Suprapubic skin (tissue), 4 donors: ENCODE data around the gene HELZ. TPM values are rescaled to one million over a fixed set of nuclear protein-coding genes. Genes with fewer than 3 reads are reported as not detected.
"Not testable (repeated sequence)": the region's sequence is repeated elsewhere in the genome, so short reads cannot be mapped to it uniquely, and the experiment has no call there.

ENCODE experiments used
- DNase-seq, 2 donors: peaks; one replicate each; pipeline ENCODE4 v3.0.0-alpha.2; 2019; ENCODE audit warnings: low spot score in 2 of 2
- H3K27ac ChIP-seq: fragments of 200-600 bp; sonication (generic); one replicate; pipeline ENCODE4 v1.5.1; 2019
- H3K27me3 ChIP-seq: fragments of 200-600 bp; sonication (generic); one replicate; pipeline ENCODE4 v1.5.1; 2019
- H3K36me3 ChIP-seq: fragments of 200-600 bp; sonication (generic); one replicate; pipeline ENCODE4 v1.5.1; 2019
- H3K4me1 ChIP-seq: fragments of 200-600 bp; sonication (generic); one replicate; pipeline ENCODE4 v1.5.1; 2019
- H3K4me3 ChIP-seq: fragments of 200-600 bp; sonication (generic); one replicate; pipeline ENCODE4 v1.5.1; 2019; ENCODE audit warnings: mild to moderate bottlenecking
- H3K9me3 ChIP-seq: fragments of 200-600 bp; sonication (generic); one replicate; pipeline ENCODE4 v1.5.1; 2019
- EP300 ChIP-seq: sonication (generic); formaldehyde crosslinking; IDR thresholded peaks from one replicate; pipeline ENCODE4 v1.6.1; 2017; ENCODE audit warnings: antibody characterized with exemption
- POLR2A ChIP-seq, 2 donors: fragments of 450-650 bp; IDR thresholded peaks; one replicate each; pipeline ENCODE4 v1.6.1; 2017; ENCODE audit warnings: antibody characterized with exemption in 2 of 2, mild to moderate bottlenecking in 2 of 2, moderate library complexity in 2 of 2
- POLR2AphosphoS5 ChIP-seq, 3 donors: sonication (generic); formaldehyde crosslinking; IDR thresholded peaks; one replicate each; pipeline ENCODE4 v1.6.1; 2017; ENCODE audit warnings: antibody characterized with exemption in 3 of 3
- WGBS: methylation state at CpG from one replicate; pipeline ENCODE4 v1.1.5; 2018; 5-methylcytosine and 5-hydroxymethylcytosine counted together
- total RNA-seq, 4 donors: library from RNA; depleted of rRNA; stranded (reverse); fragments of >200 nt; gene quantifications; one replicate each; pipeline ENCODE4 v1.1.0, GENCODE V29; 2016
- TF ChIP-seq, protein P1 (sequence below), 2 donors: fragments of 200-600 bp in 1 of 2; fragments of 450-650 bp in 1 of 2; sonication (generic) in 1 of 2; IDR thresholded peaks; one replicate each; pipeline ENCODE4 v1.5.1; 2016 to 2019; ENCODE audit warnings: antibody characterized with exemption in 2 of 2, mild to moderate bottlenecking in 1 of 2, moderate library complexity in 1 of 2

The HELZ gene
- total RNA-seq, 4 donors from 2014 or later = 30.9 to 88.5 (median 36.7) TPM

GRCh38 chr17:67044016-67044772, 200.8 kb downstream of the HELZ start, which contains the start of gene CACNG1:
TSS of gene CACNG1 (plus strand) at chr17:67044554. CDS start at chr17:67044661, 107 bp downstream.
- H3K9me3 ChIP-seq = peaks cover 7% of the 10 kb centered on the region
- H3K36me3 ChIP-seq = no peaks in the 10 kb centered on the region
- no peaks in the 10 kb centered on the region for H3K4me1 ChIP-seq
- no peak within 1 kb of the TSS for H3K4me3 ChIP-seq
- DNase-seq = no peak
- WGBS = 84% methylated on average over 10 of the region's 32 CpGs
- TF ChIP-seq POLR2AphosphoS5 (IDR thresholded peaks at IDR 0.05) (no peak), EP300 (no peak), POLR2A (IDR thresholded peaks at IDR 0.05) (no peak)
- TF ChIP-seq, protein P1, sequence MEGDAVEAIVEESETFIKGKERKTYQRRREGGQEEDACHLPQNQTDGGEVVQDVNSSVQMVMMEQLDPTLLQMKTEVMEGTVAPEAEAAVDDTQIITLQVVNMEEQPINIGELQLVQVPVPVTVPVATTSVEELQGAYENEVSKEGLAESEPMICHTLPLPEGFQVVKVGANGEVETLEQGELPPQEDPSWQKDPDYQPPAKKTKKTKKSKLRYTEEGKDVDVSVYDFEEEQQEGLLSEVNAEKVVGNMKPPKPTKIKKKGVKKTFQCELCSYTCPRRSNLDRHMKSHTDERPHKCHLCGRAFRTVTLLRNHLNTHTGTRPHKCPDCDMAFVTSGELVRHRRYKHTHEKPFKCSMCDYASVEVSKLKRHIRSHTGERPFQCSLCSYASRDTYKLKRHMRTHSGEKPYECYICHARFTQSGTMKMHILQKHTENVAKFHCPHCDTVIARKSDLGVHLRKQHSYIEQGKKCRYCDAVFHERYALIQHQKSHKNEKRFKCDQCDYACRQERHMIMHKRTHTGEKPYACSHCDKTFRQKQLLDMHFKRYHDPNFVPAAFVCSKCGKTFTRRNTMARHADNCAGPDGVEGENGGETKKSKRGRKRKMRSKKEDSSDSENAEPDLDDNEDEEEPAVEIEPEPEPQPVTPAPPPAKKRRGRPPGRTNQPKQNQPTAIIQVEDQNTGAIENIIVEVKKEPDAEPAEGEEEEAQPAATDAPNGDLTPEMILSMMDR (IDR thresholded peaks at IDR 0.05) = no peak
- peaks cover 5% of the 10 kb centered on the region for H3K27me3 ChIP-seq
- no peak within 1 kb of the TSS for H3K27ac ChIP-seq

DNA sequence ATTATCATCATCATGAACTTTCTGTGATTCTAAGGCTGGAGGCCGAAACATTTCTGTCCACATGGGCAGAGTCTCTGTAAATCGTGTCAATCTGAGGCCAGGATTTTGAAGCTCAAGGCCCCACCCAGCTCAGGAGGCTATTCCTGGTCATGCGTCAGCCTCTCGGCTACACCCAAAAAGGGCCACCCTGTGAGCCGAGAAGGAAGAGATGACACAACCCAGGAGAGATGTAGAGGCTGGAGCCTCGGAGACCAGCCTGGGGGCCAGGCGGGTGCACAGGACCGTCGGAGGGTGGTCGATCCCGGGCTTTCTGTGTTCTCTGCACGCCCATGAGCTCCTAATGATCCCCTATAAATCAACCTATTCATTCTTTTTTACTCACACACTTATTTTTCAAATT, 201.7 kb downstream of the HELZ start:
- no peak for DNase-seq
- 69% methylated on average over 10 of the region's 12 CpGs for WGBS
- H3K36me3 ChIP-seq = no peaks in the 10 kb centered on the region
- H3K9me3 ChIP-seq = no peaks in the 10 kb centered on the region
- H3K4me3 ChIP-seq = no peak overlapping the region
- H3K27me3 ChIP-seq = peaks cover 5% of the 10 kb centered on the region
- no peaks in the 10 kb centered on the region for H3K4me1 ChIP-seq
- TF ChIP-seq POLR2AphosphoS5 (IDR thresholded peaks at IDR 0.05) (no peak), POLR2A (IDR thresholded peaks at IDR 0.05) (no peak), EP300 (no peak)
- TF ChIP-seq, protein P1 (IDR thresholded peaks at IDR 0.05) = no peak
- H3K27ac ChIP-seq = no peak overlapping the region

GRCh38 chr17:67041941-67042899, 202.8 kb downstream of the HELZ start:
- Histone ChIP-seq H3K27me3 (peaks cover 5% of the 10 kb centered on the region), H3K4me1 (no peaks in the 10 kb centered on the region), H3K27ac (no peak overlapping the region), H3K36me3 (no peaks in the 10 kb centered on the region), H3K4me3 (no peak overlapping the region), H3K9me3 (no peaks in the 10 kb centered on the region)
- TF ChIP-seq POLR2A (IDR thresholded peaks at IDR 0.05) (no peak), POLR2AphosphoS5 (IDR thresholded peaks at IDR 0.05) (no peak), EP300 (no peak)
- TF ChIP-seq, protein P1 (IDR thresholded peaks at IDR 0.05) = no peak
- 53% methylated on average over 9 of the region's 11 CpGs for WGBS
- DNase-seq = no peak

- Histone ChIP-seq H3K4me1 (no peaks in the 10 kb centered on the region), H3K27ac (no peak overlapping the region), H3K9me3 (no peaks in the 10 kb centered on the region), H3K27me3 (peaks cover 5% of the 10 kb centered on the region), H3K36me3 (no peaks in the 10 kb centered on the region), H3K4me3 (no peak overlapping the region)
- WGBS = 93% methylated on average over 4 of the region's 7 CpGs
- DNase-seq = no peak
- TF ChIP-seq EP300 (no peak), POLR2A (IDR thresholded peaks at IDR 0.05) (no peak), POLR2AphosphoS5 (IDR thresholded peaks at IDR 0.05) (no peak)
- TF ChIP-seq, protein P1 (IDR thresholded peaks at IDR 0.05) = no peak
These were observed 203.5 kb downstream of the HELZ start for GRCh38 chr17:67041531-67041930.

GRCh38 chr17:67041119-67041518, 203.9 kb downstream of the HELZ start:
- H3K4me3 ChIP-seq, DNase-seq, H3K36me3 ChIP-seq, H3K27ac ChIP-seq, H3K27me3 ChIP-seq, H3K9me3 ChIP-seq, H3K4me1 ChIP-seq: not testable (repeated sequence)
- 87% methylated on average over 5 of the region's 5 CpGs for WGBS
